SK-N-SH treated with all-trans-retinoic acid at 6 μM for 48 hours (cell line): Measurements from ENCODE around the gene ATP4B.

Experiments
- ATAC-seq: fragments of 200-7000 bp; cut with Tn5 transposase; 3 replicates; pipeline ENCODE4 v1.9.1; 2020; ENCODE audit warnings: mild to moderate bottlenecking, moderate library complexity
- ARNTL ChIP-seq: fragments of 450-650 bp; formaldehyde crosslinking; IDR thresholded peaks from 2 replicates; pipeline ENCODE4 v1.5.0; 2020; ENCODE audit warnings: low read depth, mild to moderate bottlenecking, moderate library complexity, borderline replicate concordance
- BACH2 ChIP-seq: fragments of 250-450 bp; sonication (Bioruptor Pico); IDR thresholded peaks from 2 replicates; pipeline ENCODE4 v1.9.0; 2021; ENCODE audit warnings: mild to moderate bottlenecking, borderline replicate concordance
- CREB5 ChIP-seq: fragments of 250-450 bp; sonication (Bioruptor Pico); IDR thresholded peaks from 2 replicates; pipeline ENCODE4 v1.5.1; 2020; ENCODE audit warnings: low read depth, mild to moderate bottlenecking, moderate library complexity
- CSDC2 ChIP-seq: fragments of 250-450 bp; sonication (Bioruptor Pico); IDR thresholded peaks from 2 replicates; pipeline ENCODE4 v1.5.0; 2020; ENCODE audit warnings: mild to moderate bottlenecking, moderate library complexity
- CSRNP3 ChIP-seq: fragments of 250-450 bp; sonication (Bioruptor Pico); IDR thresholded peaks from 2 replicates; pipeline ENCODE4 v1.5.1; 2021; ENCODE audit warnings: mild to moderate bottlenecking, moderate library complexity
- ESRRG ChIP-seq: fragments of 250-450 bp; sonication (Bioruptor Pico); IDR thresholded peaks from 2 replicates; pipeline ENCODE4 v1.6.1; 2021; ENCODE audit warnings: mild to moderate bottlenecking
- GLIS3 ChIP-seq: fragments of 250-450 bp; sonication (Bioruptor Pico); IDR thresholded peaks from 2 replicates; pipeline ENCODE4 v1.5.0; 2020; ENCODE audit warnings: mild to moderate bottlenecking, moderate library complexity
- ISL1 ChIP-seq: fragments of 250-450 bp; sonication (Bioruptor Pico); IDR thresholded peaks from 2 replicates; pipeline ENCODE4 v2.1.2; 2022; ENCODE audit warnings: mild to moderate bottlenecking, moderate library complexity
- OSR1 ChIP-seq: fragments of 250-450 bp; sonication (Bioruptor Pico); IDR thresholded peaks from 2 replicates; pipeline ENCODE4 v1.8.0; 2022; ENCODE audit warnings: moderate library complexity, mild to moderate bottlenecking, inconsistent platforms
- POU6F1 ChIP-seq: fragments of 250-450 bp; sonication (Bioruptor Pico); IDR thresholded peaks from 2 replicates; pipeline ENCODE4 v1.8.0; 2021; ENCODE audit warnings: low read depth, mild to moderate bottlenecking, moderate library complexity, borderline replicate concordance
- PPARA ChIP-seq: fragments of 250-450 bp; sonication (Bioruptor Pico); IDR thresholded peaks from 2 replicates; pipeline ENCODE4 v1.5.0; 2020; ENCODE audit warnings: mild to moderate bottlenecking, borderline replicate concordance
- RARB ChIP-seq: fragments of 250-450 bp; sonication (Bioruptor Pico); IDR thresholded peaks from 2 replicates; pipeline ENCODE4 v1.8.0; 2021; ENCODE audit warnings: mild to moderate bottlenecking, moderate library complexity
- SNAI2 ChIP-seq: fragments of 250-450 bp; sonication (Bioruptor Pico); IDR thresholded peaks from 2 replicates; pipeline ENCODE4 v1.5.0; 2020; ENCODE audit warnings: mild to moderate bottlenecking, moderate library complexity
- TCF4 ChIP-seq: fragments of 250-450 bp; sonication (Bioruptor Pico); IDR thresholded peaks from 2 replicates; pipeline ENCODE4 v1.8.0; 2021; ENCODE audit warnings: mild to moderate bottlenecking, moderate library complexity, borderline replicate concordance
- TOX ChIP-seq: fragments of 250-450 bp; sonication (Bioruptor Pico); IDR thresholded peaks from 2 replicates; pipeline ENCODE4 v1.8.0; 2021; ENCODE audit warnings: mild to moderate bottlenecking, moderate library complexity, borderline replicate concordance
- ZC3H10 ChIP-seq: fragments of 250-450 bp; sonication (Bioruptor Pico); IDR thresholded peaks from 2 replicates; pipeline ENCODE4 v1.5.1; 2021; ENCODE audit warnings: mild to moderate bottlenecking, moderate library complexity
- ZFP3 ChIP-seq: fragments of 250-450 bp; sonication (Bioruptor Pico); IDR thresholded peaks from 2 replicates; pipeline ENCODE4 v1.5.0; 2020; ENCODE audit warnings: mild to moderate bottlenecking, moderate library complexity
- ZFP30 ChIP-seq: fragments of 450-650 bp; formaldehyde crosslinking; IDR thresholded peaks from 2 replicates; pipeline ENCODE4 v1.5.0; 2022; ENCODE audit warnings: mild to moderate bottlenecking, moderate library complexity
- ZNF565 ChIP-seq: fragments of 450-650 bp; formaldehyde crosslinking; conservative IDR thresholded peaks from 2 replicates; pipeline ENCODE4 v1.5.0; 2020; ENCODE audit warnings: low read depth, mild to moderate bottlenecking, moderate library complexity
- ZNF70 ChIP-seq: fragments of 450-650 bp; formaldehyde crosslinking; IDR thresholded peaks from 2 replicates; pipeline ENCODE4 v1.5.0; 2020; ENCODE audit warnings: mild to moderate bottlenecking, moderate library complexity
- TF ChIP-seq, protein P1 (sequence below): fragments of 250-450 bp; sonication (Bioruptor Pico); IDR thresholded peaks from 2 replicates; pipeline ENCODE4 v1.8.0; 2020; ENCODE audit warnings: mild to moderate bottlenecking, moderate library complexity, borderline replicate concordance

ATP4B gene

GRCh38 chr13:113652404-113653263 is 5.4 kb downstream of the ATP4B start:
- TF ChIP-seq ZFP30 (no peak), SNAI2 (CRISPR knock-in tag) (no peak), RARB (CRISPR knock-in tag) (no peak), ZNF565 (CRISPR knock-in tag) (no peak), OSR1 (no peak), GLIS3 (CRISPR knock-in tag) (no peak), POU6F1 (CRISPR knock-in tag) (no peak), ZNF70 (CRISPR knock-in tag) (no peak), ESRRG (CRISPR knock-in tag) (no peak), CSDC2 (CRISPR knock-in tag) (no peak), TCF4 (CRISPR knock-in tag) (no peak), ARNTL (no peak), ISL1 (CRISPR knock-in tag) (no peak), ZC3H10 (CRISPR knock-in tag) (no peak), TOX (CRISPR knock-in tag) (no peak), PPARA (CRISPR knock-in tag) (no peak), CREB5 (CRISPR knock-in tag) (no peak)
- TF ChIP-seq, protein P1, sequence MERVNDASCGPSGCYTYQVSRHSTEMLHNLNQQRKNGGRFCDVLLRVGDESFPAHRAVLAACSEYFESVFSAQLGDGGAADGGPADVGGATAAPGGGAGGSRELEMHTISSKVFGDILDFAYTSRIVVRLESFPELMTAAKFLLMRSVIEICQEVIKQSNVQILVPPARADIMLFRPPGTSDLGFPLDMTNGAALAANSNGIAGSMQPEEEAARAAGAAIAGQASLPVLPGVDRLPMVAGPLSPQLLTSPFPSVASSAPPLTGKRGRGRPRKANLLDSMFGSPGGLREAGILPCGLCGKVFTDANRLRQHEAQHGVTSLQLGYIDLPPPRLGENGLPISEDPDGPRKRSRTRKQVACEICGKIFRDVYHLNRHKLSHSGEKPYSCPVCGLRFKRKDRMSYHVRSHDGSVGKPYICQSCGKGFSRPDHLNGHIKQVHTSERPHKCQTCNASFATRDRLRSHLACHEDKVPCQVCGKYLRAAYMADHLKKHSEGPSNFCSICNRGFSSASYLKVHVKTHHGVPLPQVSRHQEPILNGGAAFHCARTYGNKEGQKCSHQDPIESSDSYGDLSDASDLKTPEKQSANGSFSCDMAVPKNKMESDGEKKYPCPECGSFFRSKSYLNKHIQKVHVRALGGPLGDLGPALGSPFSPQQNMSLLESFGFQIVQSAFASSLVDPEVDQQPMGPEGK (CRISPR knock-in tag): no peak
- no peak for ATAC-seq

DNA sequence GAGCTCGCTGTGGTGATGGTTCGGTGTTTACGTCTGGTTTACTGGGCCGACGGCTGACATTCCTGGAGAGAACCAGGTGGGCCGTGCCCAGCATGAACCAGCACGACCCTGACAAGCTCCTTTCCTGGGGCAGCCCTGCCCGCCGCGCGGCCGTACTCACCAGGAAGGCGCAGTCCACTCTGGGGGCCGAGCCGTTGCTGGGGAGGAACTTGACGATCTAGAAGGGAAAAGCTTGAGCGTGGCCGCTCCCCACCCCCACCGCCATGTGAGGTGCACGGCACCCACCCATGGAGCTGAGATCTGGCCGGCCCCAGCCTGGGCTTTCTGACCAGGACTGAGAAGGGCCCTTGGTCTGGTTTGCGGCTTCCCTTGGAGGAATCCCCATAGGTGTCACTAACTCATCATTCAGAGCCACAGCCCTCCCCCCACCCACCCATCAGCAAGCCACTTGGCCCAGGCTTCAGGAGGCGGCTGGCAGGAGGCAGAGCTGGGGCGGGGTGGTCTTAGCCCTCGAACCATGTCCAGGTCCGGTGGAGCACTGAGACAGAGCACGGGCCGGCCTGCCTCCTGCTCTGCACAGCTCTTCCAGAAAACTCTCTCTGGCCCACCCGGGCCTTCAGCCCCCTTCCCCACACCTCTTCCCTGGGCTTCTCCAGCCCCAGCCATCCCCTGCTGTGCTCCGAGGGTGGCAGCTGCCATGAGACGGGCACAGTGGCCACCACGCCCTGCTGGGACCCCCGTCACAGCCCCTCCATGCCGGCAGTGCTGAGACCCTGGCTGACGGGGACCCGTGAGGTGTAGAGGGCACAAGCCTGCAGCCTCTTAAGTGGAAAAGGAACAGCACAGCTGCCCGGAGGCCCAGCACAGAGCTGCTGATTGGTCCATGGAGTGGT is 6.2 kb downstream of the ATP4B start:
- TF ChIP-seq CSDC2 (CRISPR knock-in tag) (no peak), GLIS3 (CRISPR knock-in tag) (no peak), RARB (CRISPR knock-in tag) (no peak), ZNF70 (CRISPR knock-in tag) (no peak), ZC3H10 (CRISPR knock-in tag) (no peak)
- TF ChIP-seq, all 23 proteins: peak for 0
- no peak for ATAC-seq

GRCh38 chr13:113650731-113651148 is 7.3 kb downstream of the ATP4B start:
- ATAC-seq: no peak
- TF ChIP-seq, protein P1 (CRISPR knock-in tag): no peak
- TF ChIP-seq POU6F1 (CRISPR knock-in tag) (no peak), TOX (CRISPR knock-in tag) (no peak), BACH2 (CRISPR knock-in tag) (no peak), ARNTL (no peak), ISL1 (CRISPR knock-in tag) (no peak), ZFP3 (CRISPR knock-in tag) (no peak), PPARA (CRISPR knock-in tag) (no peak), OSR1 (no peak), CREB5 (CRISPR knock-in tag) (no peak), RARB (CRISPR knock-in tag) (no peak), CSRNP3 (CRISPR knock-in tag) (no peak), ZC3H10 (CRISPR knock-in tag) (no peak), CSDC2 (CRISPR knock-in tag) (no peak), ESRRG (CRISPR knock-in tag) (no peak), ZFP30 (no peak)
